ENCODE measurements around the gene INTS6. TPM values are rescaled to one million over a fixed set of nuclear protein-coding genes. Genes with fewer than 3 reads are reported as not detected.

The INTS6 gene
- total and polyA plus RNA-seq, 12 donors = 13.1 to 82.4 (median 37.2) TPM

- 0 to 2% (median 0%) methylated on average over 14 to 80 of the region's 80 CpGs for WGBS, 4 donors
- H3K27ac ChIP-seq = peak overlapping the region; percentile 92 to 99 (median 94)
- intact Hi-C loops (cut with DNase I) = loop anchor here in 1 of 2 donors (10.0 kb wide), 1 partner anchor 131 kb away; the partner anchor contains the start of gene WDFY2
Measured at GRCh38 chr13:51453207-51453958, 547 bp upstream of the INTS6 start.

DNA sequence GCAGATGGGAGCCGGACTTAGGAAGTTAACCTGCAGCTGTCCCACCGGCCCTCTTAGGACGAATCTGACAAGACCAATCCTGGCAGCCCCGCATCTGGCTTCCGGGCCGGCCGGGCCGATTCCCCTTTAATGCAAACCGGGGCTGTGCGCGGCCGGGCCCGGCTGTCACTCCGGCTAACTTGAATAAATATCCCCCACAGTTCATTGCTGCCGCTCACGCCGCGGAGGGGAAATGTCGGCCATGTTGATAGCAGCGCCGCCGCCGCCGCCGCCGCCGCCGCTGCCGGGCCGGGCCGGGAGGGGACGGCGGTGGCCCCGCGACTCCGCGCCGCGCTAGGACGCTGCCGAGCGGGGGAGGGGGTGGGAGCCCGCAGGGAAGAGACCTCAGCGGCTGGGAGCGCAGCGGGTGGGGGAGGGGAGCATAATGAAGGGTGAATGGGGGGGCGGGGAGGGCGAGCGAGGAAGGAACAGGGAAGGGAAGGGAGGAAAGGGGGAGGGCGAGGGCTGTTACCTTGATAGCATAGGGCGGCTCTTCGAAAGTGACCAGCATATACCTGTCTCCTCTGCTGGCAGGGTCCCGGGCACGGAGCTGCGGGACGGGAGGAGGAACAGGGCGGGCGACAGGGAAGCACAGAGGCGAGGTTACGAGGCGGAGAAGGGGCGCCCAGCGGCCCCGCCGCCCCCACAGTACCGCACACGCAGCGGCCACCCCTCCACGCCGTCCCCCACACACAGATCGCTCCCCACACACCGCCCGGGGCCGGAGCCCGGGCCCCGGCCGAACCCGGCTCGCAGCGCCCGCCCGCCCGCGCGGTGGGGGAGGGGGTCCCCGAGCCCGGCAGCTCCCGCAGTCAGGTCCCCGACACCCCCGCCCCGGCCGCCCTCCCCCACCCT, 1.1 kb downstream of the INTS6 start:
- H3K27me3 ChIP-seq = no peaks in the 10 kb centered on the region
- no peak for TF ChIP-seq CTCF (IDR thresholded peaks at IDR 0.05)
- TF ChIP-seq POLR2A (IDR thresholded peaks at IDR 0.05) = peak in 1 of 2 donors; percentile 53
- DNase-seq = peak; percentile 81 to 93 (median 85)
- H3K4me1 ChIP-seq (replicated peaks in 1 of 2) = peaks cover 11 to 42% of the 10 kb centered on the region in 2 donors
- H3K27ac ChIP-seq = peak overlapping the region; percentile 96 to 99 (median 98)
- H3K4me3 ChIP-seq = peak overlapping the region in 3 of 4 donors; percentile 66 to 92 (median 86)
- intact Hi-C loops (cut with DNase I) = loop anchor here (2.0 to 10.0 kb wide), 2 partner anchors 133 kb away; partner anchors contain the start of gene WDFY2 (in 2 of the 2)
- H3K36me3 ChIP-seq (replicated peaks in 1 of 2) = peaks cover 0 to 20% of the 10 kb centered on the region in 2 donors
- 0 to 2% (median 1%) methylated on average over 23 to 91 of the region's 92 CpGs for WGBS, 4 donors
- H3K9me3 ChIP-seq (replicated peaks in 1 of 3) = no peaks in the 10 kb centered on the region

More at GRCh38 chr13:51453207-51453958, 547 bp upstream of the INTS6 start:
- Histone ChIP-seq H3K27me3 (no peaks in the 10 kb centered on the region), H3K9me3 (replicated peaks in 1 of 3) (no peaks in the 10 kb centered on the region), H3K36me3 (replicated peaks in 1 of 2) (peaks cover 0 to 20% of the 10 kb centered on the region in 2 donors), H3K4me1 (replicated peaks in 1 of 2) (peaks cover 11 to 42% of the 10 kb centered on the region in 2 donors), H3K4me3 (peak overlapping the region; percentile 16 to 89 (median 54))
- DNase-seq = peak in 3 of 7 donors; percentile 82 to 84 (median 84)
- peak; percentile 72 to 73 for TF ChIP-seq POLR2A (IDR thresholded peaks at IDR 0.05)
- peak in 1 of 6 experiments; percentile 16 for TF ChIP-seq CTCF (IDR thresholded peaks at IDR 0.05)

GRCh38 chr13:51451134-51451466, 1.7 kb downstream of the INTS6 start:
- WGBS, 4 donors = 0 to 3% (median 1%) methylated on average over 5 of the region's 5 CpGs
- TF ChIP-seq POLR2A (IDR thresholded peaks at IDR 0.05) (no peak), CTCF (IDR thresholded peaks at IDR 0.05) (no peak)
- Histone ChIP-seq H3K27me3 (no peaks in the 10 kb centered on the region), H3K27ac (peak overlapping the region; percentile 23 to 99 (median 98)), H3K36me3 (replicated peaks in 1 of 2) (peaks cover 0 to 20% of the 10 kb centered on the region in 2 donors), H3K4me1 (replicated peaks in 1 of 2) (peaks cover 11 to 42% of the 10 kb centered on the region in 2 donors), H3K4me3 (peak overlapping the region in 2 of 4 donors; percentile 86 to 92), H3K9me3 (replicated peaks in 1 of 3) (no peaks in the 10 kb centered on the region)
- intact Hi-C loops (cut with DNase I) = loop anchor here (2.0 to 10.0 kb wide), 2 partner anchors 134 kb away; partner anchors contain the start of gene WDFY2 (in 2 of the 2)
- no peak for DNase-seq

DNA sequence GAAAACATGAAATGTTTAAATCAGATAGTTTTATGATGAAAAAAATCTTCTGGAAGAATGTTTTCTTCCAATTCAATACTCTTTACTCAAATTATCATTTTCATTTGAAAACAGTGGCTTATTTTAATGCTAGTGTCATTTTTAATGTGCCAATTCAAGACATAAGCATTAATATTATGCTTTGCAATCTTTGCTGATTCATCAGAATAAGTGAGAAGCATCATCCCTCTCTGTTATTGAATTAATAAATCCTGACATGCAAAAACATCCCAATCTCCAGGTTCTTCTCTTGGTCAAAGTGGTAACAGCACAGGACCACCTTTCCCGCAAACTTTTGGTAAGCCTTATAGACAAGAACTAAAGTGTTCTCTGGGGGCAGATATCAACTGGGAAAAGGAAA, 3.8 kb downstream of the INTS6 start:
- Histone ChIP-seq H3K27ac (no peak overlapping the region), H3K4me1 (replicated peaks in 1 of 2) (peaks cover 11 to 29% of the 10 kb centered on the region in 2 donors), H3K36me3 (replicated peaks in 1 of 2) (peaks cover 0 to 20% of the 10 kb centered on the region in 2 donors), H3K9me3 (replicated peaks in 1 of 3) (no peaks in the 10 kb centered on the region), H3K27me3 (no peaks in the 10 kb centered on the region), H3K4me3 (no peak overlapping the region)
- DNase-seq = no peak
- TF ChIP-seq POLR2A (IDR thresholded peaks at IDR 0.05) = no peak
- TF ChIP-seq CTCF (IDR thresholded peaks at IDR 0.05) = no peak
- intact Hi-C loops (cut with DNase I) = loop anchor here in 1 of 2 donors (10.0 kb wide), 1 partner anchor 336 kb away; no protein-coding TSS in a partner anchor
- 97 to 100% (median 100%) methylated on average over 1 of the region's 1 CpG for WGBS, 4 donors

Data from adrenal gland (tissue), 12 donors.